AG08396 (cell line): ENCODE measurements around the gene GRM1.

Experiments
- DNase-seq: peaks from one replicate; pipeline ENCODE4 v3.0.0; 2012; ENCODE audit warnings: low spot score, mixed read lengths

GRM1 gene

GRCh38 chr6:146470091-146470770 lies 441.4 kb downstream of the GRM1 start:
- DNase-seq: no peak

- DNase-seq: no peak
Observed at GRCh38 chr6:146472918-146473317, 444.1 kb downstream of the GRM1 start.

- no peak for DNase-seq
Observed at GRCh38 chr6:146481527-146481926, 452.7 kb downstream of the GRM1 start.

- no peak for DNase-seq
Observed at GRCh38 chr6:146484411-146484810, 455.5 kb downstream of the GRM1 start.
